ENCODE measurements around the gene CDC25B. TPM values are rescaled to one million over a fixed set of nuclear protein-coding genes. Genes with fewer than 3 reads are reported as not detected.

CDC25B gene
- total RNA-seq, 3 donors from 2014 or later, result 18.1 to 25.0 (median 22.0) TPM

DNA sequence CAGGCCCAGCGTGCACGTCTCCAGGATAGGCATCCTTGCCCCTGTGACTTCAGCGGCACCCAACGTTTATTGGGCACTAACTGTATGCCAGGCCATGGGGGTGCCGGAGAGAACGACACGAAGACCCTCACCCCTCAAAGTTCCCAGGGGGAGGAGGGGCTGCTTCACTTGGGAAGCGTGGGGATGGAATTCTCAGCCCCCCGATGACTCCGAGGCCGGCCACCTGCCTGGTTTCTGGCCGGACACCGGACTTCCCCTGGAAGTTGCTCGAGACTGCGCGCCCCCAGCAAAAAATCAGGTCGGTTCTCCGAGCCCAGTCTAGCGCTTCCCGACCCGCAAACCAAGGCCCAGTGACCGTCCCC lies 50.2 kb downstream of the CDC25B start:
- Histone ChIP-seq H3K27me3 (no peaks in the 10 kb centered on the region), H3K36me3 (no peaks in the 10 kb centered on the region), H3K4me3 (peak overlapping the region; percentile 83 to 98 (median 89)), H3K27ac (peak overlapping the region; percentile 92 to 95), H3K4me1 (peaks cover 0 to 13% of the 10 kb centered on the region in 2 donors), H3K9me3 (no peaks in the 10 kb centered on the region)
- DNase-seq (ENCODE audit: low spot score in 2 of 2), result peak in 1 of 2 donors; percentile 82
- TF ChIP-seq POLR2A (IDR thresholded peaks at IDR 0.05), result no peak
- no peak for TF ChIP-seq POLR2AphosphoS5 (IDR thresholded peaks at IDR 0.05)
- TF ChIP-seq, protein P1, sequence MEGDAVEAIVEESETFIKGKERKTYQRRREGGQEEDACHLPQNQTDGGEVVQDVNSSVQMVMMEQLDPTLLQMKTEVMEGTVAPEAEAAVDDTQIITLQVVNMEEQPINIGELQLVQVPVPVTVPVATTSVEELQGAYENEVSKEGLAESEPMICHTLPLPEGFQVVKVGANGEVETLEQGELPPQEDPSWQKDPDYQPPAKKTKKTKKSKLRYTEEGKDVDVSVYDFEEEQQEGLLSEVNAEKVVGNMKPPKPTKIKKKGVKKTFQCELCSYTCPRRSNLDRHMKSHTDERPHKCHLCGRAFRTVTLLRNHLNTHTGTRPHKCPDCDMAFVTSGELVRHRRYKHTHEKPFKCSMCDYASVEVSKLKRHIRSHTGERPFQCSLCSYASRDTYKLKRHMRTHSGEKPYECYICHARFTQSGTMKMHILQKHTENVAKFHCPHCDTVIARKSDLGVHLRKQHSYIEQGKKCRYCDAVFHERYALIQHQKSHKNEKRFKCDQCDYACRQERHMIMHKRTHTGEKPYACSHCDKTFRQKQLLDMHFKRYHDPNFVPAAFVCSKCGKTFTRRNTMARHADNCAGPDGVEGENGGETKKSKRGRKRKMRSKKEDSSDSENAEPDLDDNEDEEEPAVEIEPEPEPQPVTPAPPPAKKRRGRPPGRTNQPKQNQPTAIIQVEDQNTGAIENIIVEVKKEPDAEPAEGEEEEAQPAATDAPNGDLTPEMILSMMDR (IDR thresholded peaks at IDR 0.05), result peak in 1 of 3 donors; percentile 7
- intact Hi-C loops (cut with DNase I; ENCODE audit: low total_unique reads), result no loop called here

DNA sequence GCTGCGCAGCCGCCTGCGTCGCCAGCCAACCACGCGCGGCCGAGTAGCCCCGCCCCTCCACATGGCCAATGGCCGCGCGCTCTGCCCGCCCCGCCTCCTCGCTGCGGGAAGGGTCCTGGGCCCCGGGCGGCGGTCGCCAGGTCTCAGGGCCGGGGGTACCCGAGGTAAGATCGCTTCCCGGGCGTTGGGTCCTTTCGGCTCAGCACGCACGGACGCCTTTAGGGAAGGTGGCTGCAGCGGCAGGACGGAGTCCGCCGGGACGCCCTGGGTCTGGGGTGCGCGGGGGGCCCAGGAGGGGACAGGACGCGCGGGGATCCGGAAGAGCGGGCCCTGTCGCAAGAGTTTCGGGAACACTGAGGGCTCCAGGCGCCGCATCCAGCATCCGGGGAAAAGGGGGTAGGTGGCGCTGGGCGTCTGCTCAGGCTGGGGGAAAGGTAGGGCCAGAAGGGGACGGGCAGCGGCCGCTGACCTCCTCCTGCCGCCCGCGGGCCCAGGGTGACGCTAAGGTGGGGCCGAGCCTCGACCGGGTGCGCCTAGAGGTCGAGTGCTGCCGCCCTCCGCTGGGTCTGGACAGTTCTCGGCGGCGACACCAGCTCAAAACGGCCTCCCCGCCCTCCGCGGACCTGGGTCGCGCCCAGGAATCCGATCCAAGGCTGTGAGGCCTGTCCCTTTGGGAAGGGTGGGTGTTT lies 50.8 kb downstream of the CDC25B start, which contains the start of gene MAVS:
Gene MAVS, plus strand, starts transcription at position 95 of the 689 bp plus-strand sequence. CDS start 7,791 bp downstream, outside the sequence.
- intact Hi-C loops (cut with DNase I; ENCODE audit: low total_unique reads), result no loop called here
- H3K27ac ChIP-seq, result peak within 1 kb of the TSS; percentile 92 to 95
- H3K36me3 ChIP-seq, result no peaks in the 10 kb centered on the region
- peaks cover 0 to 13% of the 10 kb centered on the region in 2 donors for H3K4me1 ChIP-seq
- H3K4me3 ChIP-seq, result peak within 1 kb of the TSS; percentile 83 to 98 (median 89)
- no peaks in the 10 kb centered on the region for H3K9me3 ChIP-seq
- peak; percentile 45 for TF ChIP-seq POLR2A (IDR thresholded peaks at IDR 0.05)
- TF ChIP-seq POLR2AphosphoS5 (IDR thresholded peaks at IDR 0.05), result peak; percentile 71 to 86 (median 84)
- TF ChIP-seq, protein P1 (IDR thresholded peaks at IDR 0.05), result peak in 1 of 3 donors; percentile 9
- DNase-seq (ENCODE audit: low spot score in 2 of 2), result peak; percentile 28 to 88
- H3K27me3 ChIP-seq, result no peaks in the 10 kb centered on the region

DNA sequence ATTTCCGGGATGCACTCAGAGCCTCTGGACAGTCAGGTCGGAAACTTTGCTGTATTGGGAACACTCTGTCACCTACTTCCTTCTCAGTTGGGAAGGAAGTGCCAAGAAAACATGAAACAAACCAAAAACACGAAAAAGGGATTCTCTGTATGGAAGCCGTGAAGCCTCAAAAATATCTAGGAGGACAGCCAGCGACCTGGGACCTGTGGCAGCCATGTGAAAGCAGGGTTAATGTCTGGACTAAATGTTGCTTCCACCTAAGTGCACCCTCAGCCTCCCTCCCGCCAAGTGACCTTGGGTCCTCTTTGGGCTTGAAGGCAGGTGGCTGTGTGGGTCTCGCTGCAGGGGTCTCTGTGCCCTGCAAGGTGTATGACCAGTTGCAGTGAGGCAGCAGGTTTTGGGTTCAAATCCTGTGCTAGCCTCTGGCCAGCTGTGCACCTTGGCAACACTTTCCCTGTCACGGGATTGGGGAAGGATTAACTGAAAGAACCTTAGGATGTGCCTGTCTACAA lies 51.4 kb downstream of the CDC25B start:
- intact Hi-C loops (cut with DNase I; ENCODE audit: low total_unique reads), result no loop called here
- TF ChIP-seq POLR2A (IDR thresholded peaks at IDR 0.05) (no peak), POLR2AphosphoS5 (IDR thresholded peaks at IDR 0.05) (no peak)
- TF ChIP-seq, protein P1 (IDR thresholded peaks at IDR 0.05), result no peak
- H3K27me3 ChIP-seq, result no peaks in the 10 kb centered on the region
- H3K4me1 ChIP-seq, result peaks cover 0 to 13% of the 10 kb centered on the region in 2 donors
- H3K4me3 ChIP-seq, result peak overlapping the region; percentile 83 to 98 (median 89)
- no peak for DNase-seq (ENCODE audit: low spot score in 2 of 2)
- peak overlapping the region; percentile 92 to 95 for H3K27ac ChIP-seq
- H3K36me3 ChIP-seq, result no peaks in the 10 kb centered on the region
- no peaks in the 10 kb centered on the region for H3K9me3 ChIP-seq

DNA sequence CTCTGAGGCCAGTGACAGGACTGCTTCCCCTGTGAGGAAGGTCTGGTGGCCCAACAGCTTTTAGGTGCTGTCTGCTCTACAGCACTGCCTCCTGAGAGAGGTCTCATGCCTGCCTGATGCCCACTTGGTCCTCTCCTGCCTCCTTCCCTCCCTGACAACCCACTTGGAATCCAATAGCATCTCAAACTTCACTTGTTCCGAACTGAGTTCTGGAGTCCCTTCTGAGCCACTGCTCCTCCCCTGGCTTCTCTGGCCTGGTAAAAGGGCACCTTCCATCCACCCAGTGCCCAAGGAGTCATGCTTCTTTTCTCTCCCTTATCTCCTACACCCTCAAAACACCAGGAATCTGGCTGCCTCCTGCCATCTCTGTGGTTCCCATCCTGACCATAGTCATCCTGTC lies 52.5 kb downstream of the CDC25B start:
- H3K4me1 ChIP-seq, result peaks cover 0 to 13% of the 10 kb centered on the region in 2 donors
- no peak overlapping the region for H3K27ac ChIP-seq
- no peak for DNase-seq (ENCODE audit: low spot score in 2 of 2)
- no peak overlapping the region for H3K4me3 ChIP-seq
- no peaks in the 10 kb centered on the region for H3K36me3 ChIP-seq
- intact Hi-C loops (cut with DNase I; ENCODE audit: low total_unique reads), result no loop called here
- TF ChIP-seq POLR2AphosphoS5 (IDR thresholded peaks at IDR 0.05) (no peak), POLR2A (IDR thresholded peaks at IDR 0.05) (no peak)
- TF ChIP-seq, protein P1 (IDR thresholded peaks at IDR 0.05), result no peak
- no peaks in the 10 kb centered on the region for H3K27me3 ChIP-seq
- H3K9me3 ChIP-seq, result no peaks in the 10 kb centered on the region

DNA sequence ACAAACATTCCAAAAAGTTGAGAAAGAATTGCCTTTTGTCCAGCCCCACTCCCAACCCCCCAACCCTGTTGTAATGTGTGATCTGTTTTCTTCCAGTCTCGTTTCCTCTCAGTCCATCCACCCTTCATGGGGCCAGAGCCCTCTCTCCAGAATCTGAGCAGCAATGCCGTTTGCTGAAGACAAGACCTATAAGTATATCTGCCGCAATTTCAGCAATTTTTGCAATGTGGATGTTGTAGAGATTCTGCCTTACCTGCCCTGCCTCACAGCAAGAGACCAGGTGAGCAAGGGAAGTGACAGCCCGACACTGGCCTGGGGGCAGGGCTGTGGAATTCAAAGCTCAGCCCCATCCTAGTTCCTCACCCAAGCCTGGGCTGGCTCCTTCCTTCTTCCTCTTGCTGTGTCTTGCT lies 58.4 kb downstream of the CDC25B start:
- intact Hi-C loops (cut with DNase I; ENCODE audit: low total_unique reads), result no loop called here
- TF ChIP-seq POLR2A (IDR thresholded peaks at IDR 0.05) (no peak), POLR2AphosphoS5 (IDR thresholded peaks at IDR 0.05) (no peak)
- TF ChIP-seq, protein P1 (IDR thresholded peaks at IDR 0.05), result no peak

More for the DNA sequence above, 58.4 kb downstream of the CDC25B start:
- Histone ChIP-seq H3K4me3 (no peak overlapping the region), H3K27ac (peak overlapping the region in 1 of 2 donors; percentile 55), H3K4me1 (no peaks in the 10 kb centered on the region), H3K27me3 (no peaks in the 10 kb centered on the region), H3K36me3 (peaks cover 8% of the 10 kb centered on the region), H3K9me3 (no peaks in the 10 kb centered on the region)
- DNase-seq (ENCODE audit: low spot score in 2 of 2), result peak in 1 of 2 donors; percentile 39

Measured in breast epithelium (tissue), 4 donors.